Endometrial microvascular endothelial cells (primary cell): ENCODE results near the gene CCDC152. TPM values are rescaled to one million over a fixed set of nuclear protein-coding genes. Genes with fewer than 3 reads are reported as not detected.

Experiments
- in situ Hi-C: cut with HindIII; loops from 2 replicates; pipeline ENCODE4 v1.10.0; 2017; ENCODE audit warnings: low sequenced_read_pairs, low pct_unique_long_range_greater_than_20kb; ENCODE audit errors: inconsistent ontology term
- total RNA-seq: library from RNA; depleted of rRNA; stranded (reverse); fragments of >200 nt; gene quantifications from one replicate; pipeline ENCODE4 v1.2.3, GENCODE V29; 2015; ENCODE audit errors: inconsistent ontology term

The CCDC152 gene
- total RNA-seq, 1 donor from 2014 or later = under 0.01 TPM

GRCh38 chr5:42770003-42770402 lies 13.4 kb downstream of the CCDC152 start:
- in situ Hi-C loops = no loop called here

- in situ Hi-C loops = no loop called here
These were observed 15.8 kb downstream of the CCDC152 start for GRCh38 chr5:42772265-42772993.

GRCh38 chr5:42779083-42779482 lies 22.5 kb downstream of the CCDC152 start:
- in situ Hi-C loops = no loop called here

- in situ Hi-C loops = no loop called here
These were observed 25.0 kb downstream of the CCDC152 start for GRCh38 chr5:42781584-42781983.

- in situ Hi-C loops = no loop called here
These were observed 27.5 kb downstream of the CCDC152 start for GRCh38 chr5:42784132-42784531.

GRCh38 chr5:42785756-42786155 lies 29.1 kb downstream of the CCDC152 start:
- in situ Hi-C loops = no loop called here

- in situ Hi-C loops = no loop called here
These were observed 30.5 kb downstream of the CCDC152 start for GRCh38 chr5:42787073-42787472.

GRCh38 chr5:42787845-42788244 lies 31.2 kb downstream of the CCDC152 start:
- in situ Hi-C loops = no loop called here

GRCh38 chr5:42791151-42791550 lies 34.5 kb downstream of the CCDC152 start:
- in situ Hi-C loops = no loop called here

GRCh38 chr5:42798284-42799240 lies 41.9 kb downstream of the CCDC152 start:
- in situ Hi-C loops = no loop called here

GRCh38 chr5:42799241-42799608 lies 42.6 kb downstream of the CCDC152 start:
- in situ Hi-C loops = no loop called here

GRCh38 chr5:42799668-42800114 lies 43.1 kb downstream of the CCDC152 start:
- in situ Hi-C loops = no loop called here

- in situ Hi-C loops = no loop called here
These were observed 44.2 kb downstream of the CCDC152 start for GRCh38 chr5:42800748-42801330.

GRCh38 chr5:42801516-42802166 lies 45.0 kb downstream of the CCDC152 start:
- in situ Hi-C loops = no loop called here

- in situ Hi-C loops = no loop called here
These were observed 48.2 kb downstream of the CCDC152 start for GRCh38 chr5:42804717-42805339.

GRCh38 chr5:42806004-42806700 lies 49.5 kb downstream of the CCDC152 start:
- in situ Hi-C loops = no loop called here

- in situ Hi-C loops = no loop called here
These were observed 50.2 kb downstream of the CCDC152 start for GRCh38 chr5:42806701-42807262.
